GM12891 (cell line): Measurements from ENCODE around the gene PDGFD.

Source experiments
- POLR2AphosphoS5 ChIP-seq: IDR thresholded peaks from 2 replicates; pipeline ENCODE4 v1.6.1; 2011; ENCODE audit warnings: low read depth, low read length, control low read depth
- SPI1 ChIP-seq: IDR thresholded peaks from 2 replicates; pipeline ENCODE4 v1.6.1; 2011; ENCODE audit warnings: low read depth, low read length, control low read depth
- TAF1 ChIP-seq: IDR thresholded peaks from 2 replicates; pipeline ENCODE4 v1.6.1; 2011; ENCODE audit warnings: low read depth, low read length, control low read depth

DNA sequence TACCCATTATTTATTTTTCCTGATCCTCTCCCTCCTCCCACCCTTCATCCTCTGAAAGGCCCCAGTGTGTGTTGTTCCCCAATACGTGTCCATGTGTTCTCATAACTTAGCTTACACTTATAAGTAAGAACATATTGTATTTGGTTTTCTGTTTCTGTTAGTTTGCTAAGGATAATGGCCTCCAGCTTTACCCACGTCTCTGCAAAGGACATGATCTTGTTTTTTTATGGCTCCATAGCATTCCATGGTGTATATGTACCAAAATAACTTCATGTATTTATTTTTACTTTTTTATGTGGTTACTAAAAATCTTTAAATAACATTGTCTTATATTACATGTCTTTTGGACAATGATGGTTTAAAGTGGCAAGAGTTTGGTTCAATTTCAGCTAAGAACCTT is 15.2 kb downstream of the PDGFD start:
- TF ChIP-seq SPI1 (no peak), TAF1 (no peak), POLR2AphosphoS5 (no peak)
